Body of pancreas (tissue), 4 donors: ENCODE results near the gene ARHGAP44.

Experiments
- POLR2A ChIP-seq, 3 donors: fragments of 450-650 bp; IDR thresholded peaks; one replicate each; pipeline ENCODE4 v1.6.1; 2016; ENCODE audit warnings: antibody characterized with exemption in 3 of 3, mild to moderate bottlenecking in 2 of 3
- TF ChIP-seq, protein P1 (sequence below), 7 experiments: fragments of 450-650 bp in 4 of 7; fragments of 200-600 bp in 3 of 7; sonication (generic) in 3 of 7; IDR thresholded peaks; one replicate each; pipeline ENCODE4 v1.5.1; 2016 to 2019; ENCODE audit warnings: antibody characterized with exemption in 7 of 7

DNA sequence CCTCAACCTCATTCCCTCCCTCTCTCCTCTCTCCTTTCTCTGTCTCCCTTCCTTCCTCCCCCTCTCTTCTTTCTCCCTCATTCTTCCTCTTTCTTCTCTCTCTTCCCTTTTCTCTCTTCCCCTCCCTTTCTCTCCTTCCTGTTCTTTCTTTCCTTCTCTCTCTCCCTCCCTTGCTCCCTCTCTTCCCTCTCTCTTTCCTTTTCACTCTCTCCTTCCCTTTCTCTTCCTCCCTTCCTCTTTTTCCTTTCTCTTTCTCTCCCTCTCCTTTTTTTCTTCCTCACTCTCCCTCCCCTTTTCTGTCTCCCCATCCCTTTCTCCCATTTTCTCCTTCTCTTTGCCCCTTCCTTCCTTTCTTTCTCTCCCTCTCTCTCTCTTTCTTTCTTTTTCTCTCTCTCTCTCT is 236.4 kb downstream of the ARHGAP44 start:
- TF ChIP-seq, protein P1, sequence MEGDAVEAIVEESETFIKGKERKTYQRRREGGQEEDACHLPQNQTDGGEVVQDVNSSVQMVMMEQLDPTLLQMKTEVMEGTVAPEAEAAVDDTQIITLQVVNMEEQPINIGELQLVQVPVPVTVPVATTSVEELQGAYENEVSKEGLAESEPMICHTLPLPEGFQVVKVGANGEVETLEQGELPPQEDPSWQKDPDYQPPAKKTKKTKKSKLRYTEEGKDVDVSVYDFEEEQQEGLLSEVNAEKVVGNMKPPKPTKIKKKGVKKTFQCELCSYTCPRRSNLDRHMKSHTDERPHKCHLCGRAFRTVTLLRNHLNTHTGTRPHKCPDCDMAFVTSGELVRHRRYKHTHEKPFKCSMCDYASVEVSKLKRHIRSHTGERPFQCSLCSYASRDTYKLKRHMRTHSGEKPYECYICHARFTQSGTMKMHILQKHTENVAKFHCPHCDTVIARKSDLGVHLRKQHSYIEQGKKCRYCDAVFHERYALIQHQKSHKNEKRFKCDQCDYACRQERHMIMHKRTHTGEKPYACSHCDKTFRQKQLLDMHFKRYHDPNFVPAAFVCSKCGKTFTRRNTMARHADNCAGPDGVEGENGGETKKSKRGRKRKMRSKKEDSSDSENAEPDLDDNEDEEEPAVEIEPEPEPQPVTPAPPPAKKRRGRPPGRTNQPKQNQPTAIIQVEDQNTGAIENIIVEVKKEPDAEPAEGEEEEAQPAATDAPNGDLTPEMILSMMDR (IDR thresholded peaks at IDR 0.05), result no peak
- no peak for TF ChIP-seq POLR2A (IDR thresholded peaks at IDR 0.05)
